ENCODE results near the gene CERS4.

Gene CERS4

DNA sequence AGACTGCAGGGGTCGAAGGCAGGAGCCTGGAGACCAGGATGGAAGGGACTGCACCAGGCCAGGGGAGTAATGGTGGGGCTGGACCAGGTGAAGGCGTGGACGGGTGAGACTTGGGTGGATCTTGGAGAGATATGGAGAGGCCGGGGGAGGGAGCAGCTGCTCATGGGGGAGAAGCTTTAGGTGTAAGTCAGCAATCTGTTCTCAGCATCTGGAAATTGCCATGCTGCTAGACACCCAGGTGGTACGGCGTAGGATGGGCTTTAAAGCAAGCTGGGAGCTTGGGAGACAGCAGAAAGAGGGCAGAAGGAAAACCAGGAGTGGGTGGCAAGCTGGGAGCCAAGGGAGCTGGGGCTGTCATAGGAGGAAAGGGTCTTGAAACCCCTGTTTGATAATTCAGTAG is 3.0 kb downstream of the CERS4 start:
- Histone ChIP-seq H3K79me1 (replicated peaks; ENCODE audit: low read length, poor library complexity, severe bottlenecking) (peaks cover 13% of the 10 kb centered on the region), H3K23ac (ENCODE audit: low read length in 2 of 2) (no peak overlapping the region), H3K36me3 (ENCODE audit: control insufficient read depth in 1 of 2, insufficient read depth in 2 of 2, low read depth in 1 of 2, low read length in 2 of 2) (peaks cover 5 to 10% of the 10 kb centered on the region in 2 experiments), H4K8ac (ENCODE audit: low read length) (no peak overlapping the region), H3K4me3 (ENCODE audit: insufficient read depth in 1 of 2, low read depth in 1 of 2, low read length in 2 of 2) (no peak overlapping the region), H2BK12ac (ENCODE audit: low read length in 2 of 2) (no peak overlapping the region), H2AK5ac (ENCODE audit: low read length, severe bottlenecking) (no peak overlapping the region), H3K9me3 (ENCODE audit: control insufficient read depth, low read length) (no peaks in the 10 kb centered on the region), H3K4me2 (ENCODE audit: low read length, poor library complexity, severe bottlenecking) (no peak overlapping the region), H3K9ac (ENCODE audit: low read length) (no peak overlapping the region), H3K27me3 (ENCODE audit: control insufficient read depth in 1 of 2, insufficient read depth in 1 of 2, low read length in 2 of 2) (peaks cover 0 to 7% of the 10 kb centered on the region in 2 experiments), H2AFZ (ENCODE audit: low read depth, low read length) (no peak overlapping the region), H3K4ac (ENCODE audit: low read depth in 1 of 2, low read length in 2 of 2) (no peak overlapping the region), H3K27ac (ENCODE audit: low read length, poor library complexity, severe bottlenecking) (no peak overlapping the region), H2BK15ac (ENCODE audit: low read depth, poor library complexity, severe bottlenecking) (no peak overlapping the region), H3K18ac (ENCODE audit: low read depth in 1 of 2, low read length in 2 of 2) (no peak overlapping the region), H4K91ac (ENCODE audit: low read length) (no peak overlapping the region), H3K14ac (ENCODE audit: low read length in 2 of 2) (no peak overlapping the region), H2BK5ac (ENCODE audit: low read depth, low read length, poor library complexity, severe bottlenecking) (no peak overlapping the region), H2BK120ac (ENCODE audit: low read depth, low read length) (no peak overlapping the region), H3K4me1 (ENCODE audit: control insufficient read depth, insufficient read depth, low read depth, low read length) (peaks cover 21% of the 10 kb centered on the region)
- DNase-seq = no peak
- 94% methylated on average over 6 of the region's 6 CpGs for WGBS

DNA sequence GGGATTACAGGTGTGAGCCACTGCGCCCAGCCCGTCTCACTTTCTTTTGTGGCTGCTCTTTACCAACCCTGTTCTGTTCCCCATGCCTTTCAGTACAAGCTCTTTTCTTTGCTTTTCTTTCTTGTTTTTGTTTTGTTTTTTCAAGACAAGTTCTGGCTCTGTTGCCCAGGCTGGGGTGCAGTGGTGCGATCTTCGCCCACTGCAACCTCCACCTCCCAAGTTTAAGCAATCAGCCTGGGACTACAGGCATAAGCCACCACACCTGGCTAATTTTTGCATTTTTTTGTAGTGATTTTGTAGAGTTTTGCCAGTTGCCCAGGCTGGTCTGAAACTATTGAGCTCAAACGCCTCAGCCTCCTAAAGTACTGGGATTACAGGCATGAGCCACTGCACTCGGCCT is 3.7 kb downstream of the CERS4 start:
- H3K9ac ChIP-seq (ENCODE audit: low read length) = no peak overlapping the region
- no peak overlapping the region for H2BK120ac ChIP-seq (ENCODE audit: low read depth, low read length)

DNA sequence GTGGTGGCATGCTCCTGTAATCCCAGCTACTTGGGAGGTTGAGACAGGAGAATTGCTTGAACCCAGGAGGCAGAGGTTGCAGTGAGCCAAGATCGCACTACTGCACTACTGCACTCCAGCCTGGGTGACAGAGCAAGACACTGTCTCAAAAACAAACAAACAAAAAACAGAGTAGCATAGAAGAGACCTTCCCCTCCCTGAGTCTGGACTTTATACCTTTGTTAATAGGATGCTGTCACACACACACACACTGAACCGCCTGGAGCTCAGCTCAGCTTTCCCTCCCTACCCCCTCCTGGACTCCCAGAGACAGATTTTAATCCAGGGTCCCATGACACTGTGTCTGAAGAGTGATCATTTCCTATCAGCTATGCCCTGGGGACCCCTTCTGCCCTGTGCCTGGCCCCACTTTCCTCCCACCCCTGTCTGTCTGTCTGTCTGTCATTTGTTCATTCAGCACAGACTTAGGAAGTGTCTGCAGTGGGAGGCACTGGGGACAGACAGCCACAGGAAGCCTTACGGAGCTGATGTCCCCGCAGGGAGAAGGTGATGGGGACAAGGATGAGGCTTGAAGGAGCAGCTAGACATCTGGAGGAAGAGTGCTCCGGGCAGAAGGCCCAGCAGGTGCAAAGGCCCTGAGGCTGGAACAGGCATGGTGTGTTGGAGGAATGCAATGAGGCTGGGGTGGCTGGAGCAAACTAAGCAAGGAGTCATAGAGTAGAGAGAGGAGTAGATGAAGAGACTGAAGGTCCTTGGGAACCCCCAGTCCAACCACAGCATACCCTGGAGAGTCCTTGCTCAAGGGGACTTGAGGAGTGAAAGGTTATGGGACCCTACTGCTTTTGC is 4.9 kb downstream of the CERS4 start:
- Histone ChIP-seq H3K14ac (ENCODE audit: low read length in 2 of 2) (no peak overlapping the region), H2BK5ac (ENCODE audit: low read depth, low read length, poor library complexity, severe bottlenecking) (no peak overlapping the region), H2BK12ac (ENCODE audit: low read length in 2 of 2) (no peak overlapping the region), H3K4me2 (ENCODE audit: low read length, poor library complexity, severe bottlenecking) (no peak overlapping the region), H3K27ac (ENCODE audit: low read length, poor library complexity, severe bottlenecking) (no peak overlapping the region), H3K18ac (ENCODE audit: low read depth in 1 of 2, low read length in 2 of 2) (no peak overlapping the region), H3K4me3 (ENCODE audit: insufficient read depth in 1 of 2, low read depth in 1 of 2, low read length in 2 of 2) (no peak overlapping the region), H2BK120ac (ENCODE audit: low read depth, low read length) (no peak overlapping the region), H3K9me3 (ENCODE audit: control insufficient read depth, low read length) (no peaks in the 10 kb centered on the region), H2AFZ (ENCODE audit: low read depth, low read length) (no peak overlapping the region), H3K36me3 (ENCODE audit: control insufficient read depth in 1 of 2, insufficient read depth in 2 of 2, low read depth in 1 of 2, low read length in 2 of 2) (peaks cover 5 to 10% of the 10 kb centered on the region in 2 experiments), H2BK15ac (ENCODE audit: low read depth, poor library complexity, severe bottlenecking) (no peak overlapping the region), H3K4me1 (ENCODE audit: control insufficient read depth, insufficient read depth, low read depth, low read length) (peaks cover 15% of the 10 kb centered on the region), H4K8ac (ENCODE audit: low read length) (no peak overlapping the region), H3K4ac (ENCODE audit: low read depth in 1 of 2, low read length in 2 of 2) (no peak overlapping the region), H3K23ac (ENCODE audit: low read length in 2 of 2) (no peak overlapping the region), H3K9ac (ENCODE audit: low read length) (no peak overlapping the region), H3K27me3 (ENCODE audit: control insufficient read depth in 1 of 2, insufficient read depth in 1 of 2, low read length in 2 of 2) (peaks cover 0 to 7% of the 10 kb centered on the region in 2 experiments), H4K91ac (ENCODE audit: low read length) (no peak overlapping the region), H3K79me1 (replicated peaks; ENCODE audit: low read length, poor library complexity, severe bottlenecking) (peaks cover 13% of the 10 kb centered on the region), H2AK5ac (ENCODE audit: low read length, severe bottlenecking) (no peak overlapping the region)
- no peak for DNase-seq
- WGBS = 93% methylated on average over 5 of the region's 5 CpGs

More for the DNA sequence above, 3.7 kb downstream of the CERS4 start:
- H3K18ac ChIP-seq (ENCODE audit: low read depth in 1 of 2, low read length in 2 of 2) = no peak overlapping the region
- no peak overlapping the region for H3K27ac ChIP-seq (ENCODE audit: low read length, poor library complexity, severe bottlenecking)
- H2AFZ ChIP-seq (ENCODE audit: low read depth, low read length) = no peak overlapping the region
- H3K14ac ChIP-seq (ENCODE audit: low read length in 2 of 2) = no peak overlapping the region
- no peak overlapping the region for H4K91ac ChIP-seq (ENCODE audit: low read length)
- H2BK5ac ChIP-seq (ENCODE audit: low read depth, low read length, poor library complexity, severe bottlenecking) = no peak overlapping the region
- 87% methylated on average over 6 of the region's 6 CpGs for WGBS
- H2AK5ac ChIP-seq (ENCODE audit: low read length, severe bottlenecking) = no peak overlapping the region
- H3K79me1 ChIP-seq (replicated peaks; ENCODE audit: low read length, poor library complexity, severe bottlenecking) = peaks cover 13% of the 10 kb centered on the region
- H3K27me3 ChIP-seq (ENCODE audit: control insufficient read depth in 1 of 2, insufficient read depth in 1 of 2, low read length in 2 of 2) = peaks cover 0 to 7% of the 10 kb centered on the region in 2 experiments
- no peak overlapping the region for H3K23ac ChIP-seq (ENCODE audit: low read length in 2 of 2)
- H3K9me3 ChIP-seq (ENCODE audit: control insufficient read depth, low read length) = no peaks in the 10 kb centered on the region
- H3K36me3 ChIP-seq (ENCODE audit: control insufficient read depth in 1 of 2, insufficient read depth in 2 of 2, low read depth in 1 of 2, low read length in 2 of 2) = peaks cover 5 to 10% of the 10 kb centered on the region in 2 experiments
- peaks cover 21% of the 10 kb centered on the region for H3K4me1 ChIP-seq (ENCODE audit: control insufficient read depth, insufficient read depth, low read depth, low read length)
- H3K4me2 ChIP-seq (ENCODE audit: low read length, poor library complexity, severe bottlenecking) = no peak overlapping the region
- H3K4ac ChIP-seq (ENCODE audit: low read depth in 1 of 2, low read length in 2 of 2) = no peak overlapping the region
- H4K8ac ChIP-seq (ENCODE audit: low read length) = no peak overlapping the region
- no peak for DNase-seq
- no peak overlapping the region for H2BK12ac ChIP-seq (ENCODE audit: low read length in 2 of 2)
- H2BK15ac ChIP-seq (ENCODE audit: low read depth, poor library complexity, severe bottlenecking) = no peak overlapping the region
- H3K4me3 ChIP-seq (ENCODE audit: insufficient read depth in 1 of 2, low read depth in 1 of 2, low read length in 2 of 2) = no peak overlapping the region

DNA sequence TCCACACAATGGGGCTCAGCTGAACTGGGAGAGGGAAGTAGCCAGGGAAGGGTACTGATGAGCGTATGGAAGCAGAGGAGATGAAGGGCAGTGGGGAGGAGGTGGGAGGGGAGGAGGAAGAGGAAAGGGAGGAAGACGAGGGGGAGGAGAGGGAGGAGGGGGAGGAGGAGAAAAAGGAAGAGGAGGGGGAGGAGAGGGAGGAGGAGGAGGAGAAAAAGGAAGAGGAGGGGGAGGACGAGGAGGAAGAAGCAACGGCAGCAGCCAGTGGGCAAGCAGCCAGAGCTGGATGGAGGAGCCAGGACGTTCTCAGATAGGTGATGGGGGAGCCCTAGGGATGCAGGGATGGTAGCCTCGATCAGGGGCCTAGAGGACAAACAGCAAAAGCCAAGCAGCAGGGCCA is 5.6 kb downstream of the CERS4 start:
- Histone ChIP-seq H2BK5ac (ENCODE audit: low read depth, low read length, poor library complexity, severe bottlenecking) (no peak overlapping the region), H3K9me3 (ENCODE audit: control insufficient read depth, low read length) (no peaks in the 10 kb centered on the region), H2AFZ (ENCODE audit: low read depth, low read length) (no peak overlapping the region), H4K8ac (ENCODE audit: low read length) (no peak overlapping the region), H2BK15ac (ENCODE audit: low read depth, poor library complexity, severe bottlenecking) (no peak overlapping the region), H3K23ac (ENCODE audit: low read length in 2 of 2) (no peak overlapping the region), H3K36me3 (ENCODE audit: control insufficient read depth in 1 of 2, insufficient read depth in 2 of 2, low read depth in 1 of 2, low read length in 2 of 2) (peaks cover 5 to 10% of the 10 kb centered on the region in 2 experiments), H3K4ac (ENCODE audit: low read depth in 1 of 2, low read length in 2 of 2) (no peak overlapping the region), H3K27ac (ENCODE audit: low read length, poor library complexity, severe bottlenecking) (no peak overlapping the region), H3K18ac (ENCODE audit: low read depth in 1 of 2, low read length in 2 of 2) (no peak overlapping the region), H3K9ac (ENCODE audit: low read length) (no peak overlapping the region), H3K79me1 (replicated peaks; ENCODE audit: low read length, poor library complexity, severe bottlenecking) (peaks cover 13% of the 10 kb centered on the region), H4K91ac (ENCODE audit: low read length) (no peak overlapping the region), H3K4me2 (ENCODE audit: low read length, poor library complexity, severe bottlenecking) (no peak overlapping the region), H2BK12ac (ENCODE audit: low read length in 2 of 2) (no peak overlapping the region), H2AK5ac (ENCODE audit: low read length, severe bottlenecking) (no peak overlapping the region), H3K14ac (ENCODE audit: low read length in 2 of 2) (no peak overlapping the region), H3K4me3 (ENCODE audit: insufficient read depth in 1 of 2, low read depth in 1 of 2, low read length in 2 of 2) (no peak overlapping the region), H3K27me3 (ENCODE audit: control insufficient read depth in 1 of 2, insufficient read depth in 1 of 2, low read length in 2 of 2) (peaks cover 0 to 7% of the 10 kb centered on the region in 2 experiments), H3K4me1 (ENCODE audit: control insufficient read depth, insufficient read depth, low read depth, low read length) (peaks cover 11% of the 10 kb centered on the region), H2BK120ac (ENCODE audit: low read depth, low read length) (no peak overlapping the region)
- 69% methylated on average over 6 of the region's 6 CpGs for WGBS
- DNase-seq = no peak
